OCI-LY3 (cell line): ENCODE results near the gene TBCA.
A peak's percentile ranks its signal among the peaks of the same experiment; 100 is the strongest.

ENCODE experiments used
- H2AFZ ChIP-seq: fragments of 200-600, 300-600 bp; shearing (Covaris generic); 2 replicates; pipeline ENCODE4 v1.6.0; 2014; ENCODE audit warnings: antibody characterized with exemption, low read depth, low read length
- H3K27ac ChIP-seq: fragments of 200-600, 300-600 bp; sonication (generic); 2 replicates; pipeline ENCODE4 v1.5.1; 2014; ENCODE audit warnings: mild to moderate bottlenecking, low read length, moderate library complexity, mixed read lengths
- H3K27me3 ChIP-seq: fragments of 200-600, 300-600 bp; sonication (generic); 2 replicates; pipeline ENCODE4 v1.6.1; 2014; ENCODE audit warnings: low read depth, low read length, mixed read lengths
- H3K36me3 ChIP-seq: fragments of 200-600, 300-600 bp; sonication (generic); replicated peaks from 2 replicates; pipeline ENCODE3; 2014; ENCODE audit warnings: low read depth, low read length, mixed read lengths
- H3K4me1 ChIP-seq: fragments of 300-600, 200-600 bp; sonication (generic); 2 replicates; pipeline ENCODE4 v1.6.1; 2014; ENCODE audit warnings: low read length, mixed read lengths
- H3K4me2 ChIP-seq: fragments of 200-600, 300-600 bp; sonication (generic); 2 replicates; pipeline ENCODE4 v1.6.1; 2014; ENCODE audit warnings: low read length, mixed read lengths
- H3K4me3 ChIP-seq: fragments of 300-600, 200-600 bp; sonication (generic); 2 replicates; pipeline ENCODE4 v1.5.1; 2014; ENCODE audit warnings: antibody characterized with exemption, mild to moderate bottlenecking, low read length, moderate library complexity
- H3K79me2 ChIP-seq: fragments of 300-600, 200-600 bp; shearing (Covaris generic); 2 replicates; pipeline ENCODE4 v1.6.1; 2014; ENCODE audit warnings: mild to moderate bottlenecking, low read length, mixed read lengths
- H3K9ac ChIP-seq: fragments of 300-600, 200-600 bp; shearing (Covaris generic); 2 replicates; pipeline ENCODE4 v1.6.0; 2014; ENCODE audit warnings: mild to moderate bottlenecking, low read length, moderate library complexity
- H3K9me3 ChIP-seq: fragments of 200-600, 300-600 bp; shearing (Covaris generic); 2 replicates; pipeline ENCODE4 v1.6.1; 2014; ENCODE audit warnings: low read length, mixed read lengths; ENCODE audit not compliant: insufficient read depth
- H4K20me1 ChIP-seq: fragments of 200-600, 300-600 bp; sonication (generic); 2 replicates; pipeline ENCODE4 v1.6.1; 2016; ENCODE audit warnings: low read length, mixed read lengths; ENCODE audit not compliant: insufficient read depth
- CTCF ChIP-seq: fragments of 200-600, 300-600 bp; sonication (generic); IDR thresholded peaks from 2 replicates; pipeline ENCODE4 v1.5.1; 2014; ENCODE audit warnings: antibody characterized with exemption, low read length, low read depth
- EZH2phosphoT487 ChIP-seq: fragments of 200-600 bp; shearing (Covaris generic); IDR thresholded peaks from 2 replicates; pipeline ENCODE4 v1.6.1; 2018; ENCODE audit warnings: antibody characterized with exemption, mixed run types, low read depth

Gene TBCA

GRCh38 chr5:77644371-77645157, 131.6 kb downstream of the TBCA start:
- H3K27me3 ChIP-seq: peaks cover 5% of the 10 kb centered on the region
- H3K4me3 ChIP-seq: peak overlapping the region; percentile 95
- no peaks in the 10 kb centered on the region for H3K9me3 ChIP-seq
- H2AFZ ChIP-seq: peak overlapping the region; percentile 93
- no peaks in the 10 kb centered on the region for H4K20me1 ChIP-seq
- TF ChIP-seq CTCF (no peak), EZH2phosphoT487 (no peak)
- peak overlapping the region; percentile 92 for H3K4me2 ChIP-seq
- no peaks in the 10 kb centered on the region for H3K79me2 ChIP-seq
- peak overlapping the region; percentile 59 for H3K9ac ChIP-seq
- H3K36me3 ChIP-seq: no peaks in the 10 kb centered on the region
- H3K27ac ChIP-seq: no peak overlapping the region
- no peaks in the 10 kb centered on the region for H3K4me1 ChIP-seq

GRCh38 chr5:77643654-77644370, 132.3 kb downstream of the TBCA start:
- Histone ChIP-seq H3K27ac (no peak overlapping the region), H3K36me3 (no peaks in the 10 kb centered on the region), H3K9me3 (no peaks in the 10 kb centered on the region), H4K20me1 (no peaks in the 10 kb centered on the region), H3K9ac (no peak overlapping the region), H3K4me1 (no peaks in the 10 kb centered on the region), H3K4me3 (no peak overlapping the region), H3K79me2 (no peaks in the 10 kb centered on the region), H2AFZ (no peak overlapping the region), H3K4me2 (no peak overlapping the region), H3K27me3 (peaks cover 5% of the 10 kb centered on the region)
- TF ChIP-seq CTCF (no peak), EZH2phosphoT487 (no peak)

- Histone ChIP-seq H3K36me3 (no peaks in the 10 kb centered on the region), H3K27ac (no peak overlapping the region), H3K4me1 (no peaks in the 10 kb centered on the region), H3K4me3 (no peak overlapping the region), H3K9me3 (no peaks in the 10 kb centered on the region), H3K27me3 (peaks cover 5% of the 10 kb centered on the region), H2AFZ (no peak overlapping the region), H4K20me1 (no peaks in the 10 kb centered on the region), H3K4me2 (no peak overlapping the region), H3K79me2 (no peaks in the 10 kb centered on the region), H3K9ac (no peak overlapping the region)
- TF ChIP-seq CTCF (no peak), EZH2phosphoT487 (no peak)
Measured at GRCh38 chr5:77642738-77643653, 133.1 kb downstream of the TBCA start.
